Keratinocyte (primary cell): ENCODE results near the gene AMDHD2. TPM values are rescaled to one million over a fixed set of nuclear protein-coding genes. Genes with fewer than 3 reads are reported as not detected.

ENCODE experiments used
- DNase-seq: peaks from one replicate; pipeline ENCODE4 v3.0.0-alpha.2; 2011; ENCODE audit warnings: low read depth, missing footprints, low spot score
- FAIRE-seq: peaks from 2 replicates; lab custom pipeline; 2011; peaks lifted over from hg19 to GRCh38; lab: Jason Lieb, UNC
- H2AFZ ChIP-seq: 2 replicates; pipeline ENCODE4 v1.6.0; 2012; ENCODE audit warnings: low read length, control low read depth, inconsistent platforms; ENCODE audit not compliant: control insufficient read depth
- H3K27ac ChIP-seq: 2 replicates; pipeline ENCODE4 v1.5.1; 2011; ENCODE audit warnings: low read length; ENCODE audit not compliant: control insufficient read depth, insufficient read depth
- H3K27me3 ChIP-seq: 3 replicates; pipeline ENCODE4 v1.6.0; 2011; ENCODE audit warnings: low read length; ENCODE audit not compliant: control insufficient read depth, insufficient read depth; ENCODE audit errors: extremely low read depth
- H3K36me3 ChIP-seq, 2 experiments: 2 replicates in 1 of 2; 3 replicates in 1 of 2; pipeline ENCODE4 v1.5.1; 2011; ENCODE audit warnings: low read length in 2 of 2, mild to moderate bottlenecking in 1 of 2; ENCODE audit not compliant: control insufficient read depth in 2 of 2, insufficient read depth in 2 of 2; ENCODE audit errors: extremely low read depth in 1 of 2
- H3K4me1 ChIP-seq: 3 replicates; pipeline ENCODE4 v1.5.1; 2011; ENCODE audit warnings: low read length; ENCODE audit not compliant: control insufficient read depth, insufficient read depth; ENCODE audit errors: extremely low read depth
- H3K4me2 ChIP-seq: 3 replicates; pipeline ENCODE4 v1.6.0; 2011; ENCODE audit warnings: low read depth, low read length; ENCODE audit not compliant: control insufficient read depth, insufficient read depth; ENCODE audit errors: extremely low read depth
- H3K4me3 ChIP-seq, 3 experiments: fragments of 200-600 bp in 1 of 3; sonication (generic) in 1 of 3; 2 replicates in 2 of 3; 3 replicates in 1 of 3; pipeline ENCODE4 v1.5.1; 2011 to 2016; ENCODE audit warnings: low read length in 3 of 3, mild to moderate bottlenecking in 3 of 3, control low read depth in 2 of 3, inconsistent platforms in 1 of 3, low read depth in 1 of 3, mixed read lengths in 1 of 3, mixed run types in 1 of 3, moderate library complexity in 1 of 3; ENCODE audit not compliant: control insufficient read depth in 2 of 3, insufficient read depth in 2 of 3; ENCODE audit errors: extremely low read depth in 1 of 3
- H3K79me2 ChIP-seq: 2 replicates; pipeline ENCODE4 v1.6.0; 2012; ENCODE audit warnings: low read length; ENCODE audit not compliant: control insufficient read depth, insufficient read depth
- H3K9ac ChIP-seq: 3 replicates; pipeline ENCODE4 v1.6.0; 2011; ENCODE audit warnings: low read length; ENCODE audit not compliant: control insufficient read depth, insufficient read depth; ENCODE audit errors: extremely low read depth
- H3K9me1 ChIP-seq: 3 replicates; pipeline ENCODE4 v1.6.0; 2011; ENCODE audit warnings: low read length; ENCODE audit not compliant: control insufficient read depth, insufficient read depth; ENCODE audit errors: extremely low read depth
- H3K9me3 ChIP-seq: 2 replicates; pipeline ENCODE4 v1.5.1; 2012; ENCODE audit warnings: low read depth, low read length; ENCODE audit not compliant: control insufficient read depth
- H4K20me1 ChIP-seq: 3 replicates; pipeline ENCODE4 v1.6.0; 2011; ENCODE audit warnings: low read length; ENCODE audit not compliant: control insufficient read depth, insufficient read depth; ENCODE audit errors: extremely low read depth
- CTCF ChIP-seq, 3 experiments: IDR thresholded peaks in 1 of 3; conservative IDR thresholded peaks in 1 of 3; optimal IDR thresholded peaks in 1 of 3; 2 replicates in 2 of 3; 3 replicates in 1 of 3; pipeline versions ENCODE3 to v1.5.1; 2011; ENCODE audit warnings: low read length in 3 of 3, mild to moderate bottlenecking in 3 of 3, moderate library complexity in 2 of 3, control low read depth in 1 of 3, inconsistent platforms in 1 of 3; ENCODE audit not compliant: insufficient read depth in 2 of 3; ENCODE audit errors: extremely low read depth in 1 of 3
- EZH2 ChIP-seq: IDR thresholded peaks from one replicate; pipeline ENCODE4 v1.6.1; 2012; ENCODE audit warnings: inconsistent platforms, mild to moderate bottlenecking, low read length, moderate library complexity
- dilution Hi-C: fragments of 300-500 bp; cut with MboI; formaldehyde crosslinking; loops from one replicate; pipeline ENCODE4 v1.7.0; 2020; ENCODE audit warnings: low sequenced_read_pairs; ENCODE audit not compliant: extremely low pct_ligation_motif_present
- polyA plus RNA-seq, 5 experiments: library from polyadenylated mRNA; depleted of rRNA in 3 of 5; stranded (reverse) in 3 of 5; stranded (forward) in 1 of 5; unstranded in 1 of 5; fragments of >200 nt; gene quantifications; 1 replicate in 1 of 5; 2 replicates in 3 of 5; 3 replicates in 1 of 5; pipeline versions ENCODE4 v1.2.1 to v1.2.3, GENCODE V29; 2011 to 2012; ENCODE audit warnings: missing spikeins in 2 of 5, low read depth in 1 of 5, low replicate concordance in 1 of 5

Gene AMDHD2
- polyA plus RNA-seq, 1 donor (not counting 4 experiments of a cell fraction or from before 2014, with no cell fraction given): 8.9 TPM

GRCh38 chr16:2495041-2495440 is 25.1 kb upstream of the AMDHD2 start:
- FAIRE-seq (no peak), DNase-seq (no peak)
- no peaks in the 10 kb centered on the region for H3K79me2 ChIP-seq
- no peak overlapping the region for H3K9ac ChIP-seq
- dilution Hi-C loops: no loop called here
- no peaks in the 10 kb centered on the region for H3K9me3 ChIP-seq
- peaks cover 0 to 11% of the 10 kb centered on the region in 2 experiments for H3K36me3 ChIP-seq
- peaks cover 3% of the 10 kb centered on the region for H4K20me1 ChIP-seq
- no peaks in the 10 kb centered on the region for H3K27me3 ChIP-seq
- no peak overlapping the region for H3K27ac ChIP-seq
- H3K9me1 ChIP-seq: no peaks in the 10 kb centered on the region
- TF ChIP-seq EZH2: no peak
- TF ChIP-seq CTCF (optimal IDR thresholded peaks at IDR 0.05 in 1 of 3, IDR thresholded peaks at IDR 0.05 in 1 of 3, conservative IDR thresholded peaks at IDR 0.05 in 1 of 3; ENCODE audit: extremely low read depth in 1 of 3, insufficient read depth in 2 of 3, low read length in 3 of 3): no peak
- H3K4me2 ChIP-seq: no peak overlapping the region
- H3K4me1 ChIP-seq: peaks cover 19% of the 10 kb centered on the region
- H2AFZ ChIP-seq: no peak overlapping the region
- no peak overlapping the region for H3K4me3 ChIP-seq

- dilution Hi-C loops: no loop called here
- H2AFZ ChIP-seq: peak overlapping the region; percentile 75
- DNase-seq (no peak), FAIRE-seq (no peak)
- no peak overlapping the region for H3K27ac ChIP-seq
- H3K9me1 ChIP-seq: no peaks in the 10 kb centered on the region
- TF ChIP-seq CTCF (optimal IDR thresholded peaks at IDR 0.05 in 1 of 3, IDR thresholded peaks at IDR 0.05 in 1 of 3, conservative IDR thresholded peaks at IDR 0.05 in 1 of 3; ENCODE audit: extremely low read depth in 1 of 3, insufficient read depth in 2 of 3, low read length in 3 of 3): no peak
- H3K4me2 ChIP-seq: no peak overlapping the region
- H3K9me3 ChIP-seq: no peaks in the 10 kb centered on the region
- no peaks in the 10 kb centered on the region for H3K79me2 ChIP-seq
- no peaks in the 10 kb centered on the region for H3K27me3 ChIP-seq
- no peak overlapping the region for H3K4me3 ChIP-seq
- H3K36me3 ChIP-seq: peaks cover 0 to 11% of the 10 kb centered on the region in 2 experiments
- peaks cover 19% of the 10 kb centered on the region for H3K4me1 ChIP-seq
- H3K9ac ChIP-seq: no peak overlapping the region
- peaks cover under 1% of the 10 kb centered on the region for H4K20me1 ChIP-seq
Observed at GRCh38 chr16:2496223-2497115, 23.7 kb upstream of the AMDHD2 start.
